Measurements from ENCODE around the gene FGFR3. TPM values are rescaled to one million over a fixed set of nuclear protein-coding genes. Genes with fewer than 3 reads are reported as not detected.

FGFR3 gene
- total and polyA plus RNA-seq, 9 of the 15 experiments (the other 6 are each of a cell fraction or from before 2014, with no cell fraction given): 1.2 to 60.4 (median 12.7) TPM

- TF ChIP-seq ZNF764 (CRISPR knock-in tag; IDR thresholded peaks at IDR 0.05; ENCODE audit: low read depth) (no peak), SMC3 (conservative IDR thresholded peaks at IDR 0.05; ENCODE audit: insufficient read depth, low read depth, low read length) (no peak), HINFP (tag; conservative IDR thresholded peaks at IDR 0.05; ENCODE audit: low read depth) (peak; percentile 71; the same call in 1 of the 2 replicates), SIN3A (IDR thresholded peaks at IDR 0.05; ENCODE audit: borderline replicate concordance in 2 of 2, control insufficient read depth in 1 of 2, low read depth in 2 of 2, low read length in 2 of 2) (peak in 1 of 2 experiments; percentile 61; a peak in 2 of 4 replicates), SMAD2 (IDR thresholded peaks at IDR 0.05; ENCODE audit: low read depth, low read length) (no peak), ZBTB5 (IDR thresholded peaks at IDR 0.05) (no peak), OTX1 (CRISPR knock-in tag; IDR thresholded peaks at IDR 0.05) (no peak), ZNF609 (CRISPR knock-in tag; IDR thresholded peaks at IDR 0.05; ENCODE audit: borderline replicate concordance) (peak; percentile 74; the same call in 1 of the 2 replicates), MEIS2 (IDR thresholded peaks at IDR 0.05; ENCODE audit: partially characterized antibody) (no peak), KLF16 (IDR thresholded peaks at IDR 0.05) (no peak), KHSRP (IDR thresholded peaks at IDR 0.05) (no peak), ETS2 (tag; IDR thresholded peaks at IDR 0.05; ENCODE audit: borderline replicate concordance, poor library complexity, severe bottlenecking) (no peak), CHCHD3 (CRISPR knock-in tag; IDR thresholded peaks at IDR 0.05) (no peak), TARDBP (IDR thresholded peaks at IDR 0.05) (no peak), XRCC5 (IDR thresholded peaks at IDR 0.05; ENCODE audit: low read depth, low read length) (no peak), TEAD4 (IDR thresholded peaks at IDR 0.05; ENCODE audit: low read length) (no peak), TEAD4 (CRISPR knock-in tag; IDR thresholded peaks at IDR 0.05; ENCODE audit: borderline replicate concordance) (no peak; the same call in 1 of the 2 replicates), SREBF1 (IDR thresholded peaks at IDR 0.05; ENCODE audit: borderline replicate concordance, low read depth, low read length) (no peak)
- TF ChIP-seq, protein P1, sequence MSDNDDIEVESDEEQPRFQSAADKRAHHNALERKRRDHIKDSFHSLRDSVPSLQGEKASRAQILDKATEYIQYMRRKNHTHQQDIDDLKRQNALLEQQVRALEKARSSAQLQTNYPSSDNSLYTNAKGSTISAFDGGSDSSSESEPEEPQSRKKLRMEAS (CRISPR knock-in tag; IDR thresholded peaks at IDR 0.05): peak; percentile 73
These were observed 63.2 kb downstream of the FGFR3 start, which contains the start of gene LETM1 (continued) for GRCh38 chr4:1856071-1856942.
